Measurements from ENCODE around the gene PPP1R7. TPM values are rescaled to one million over a fixed set of nuclear protein-coding genes. Genes with fewer than 3 reads are reported as not detected.
A peak's percentile ranks its signal among the peaks of the same experiment; 100 is the strongest.

Gene PPP1R7
- total and polyA plus RNA-seq, 9 of the 15 experiments (the other 6 are each of a cell fraction or from before 2014, with no cell fraction given): 37.5 to 75.0 (median 50.5) TPM

DNA sequence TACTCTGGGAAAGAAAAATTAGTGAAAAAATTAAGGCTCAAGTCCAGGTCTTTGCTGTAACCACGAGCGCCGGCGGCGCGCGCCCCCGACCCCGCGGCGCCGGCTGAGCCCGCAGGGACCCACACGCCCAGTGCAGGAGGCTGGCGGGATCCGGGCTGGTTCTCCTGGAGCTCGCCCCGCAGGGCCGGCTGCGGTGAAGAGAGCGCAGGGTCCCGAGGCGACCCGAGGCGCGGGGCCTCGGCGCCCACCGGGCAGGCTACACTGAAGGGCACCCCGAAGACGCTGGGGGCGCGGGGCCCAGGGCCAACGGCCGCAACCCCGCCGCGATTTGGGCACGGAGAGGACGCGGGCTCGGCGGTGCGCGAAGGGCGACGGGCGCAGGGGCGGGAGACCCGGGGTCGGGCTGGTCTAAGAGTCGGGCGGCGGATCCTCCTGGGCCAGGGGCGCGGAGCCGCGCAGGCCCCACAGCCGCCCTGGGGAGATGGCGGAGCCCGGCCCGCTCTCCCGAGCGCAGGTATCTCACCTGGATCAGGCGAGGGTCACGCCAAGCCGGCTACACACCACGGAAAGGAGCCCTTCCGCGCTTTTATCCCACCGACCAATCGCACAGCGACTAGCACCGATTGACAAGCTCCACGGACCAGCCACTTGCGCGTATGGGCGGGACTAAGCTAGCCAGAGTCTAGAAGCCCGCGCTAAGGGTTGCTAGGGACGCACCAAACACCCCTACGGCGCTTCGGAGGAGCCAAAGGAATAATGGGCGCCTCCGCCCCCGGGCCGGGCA lies 1.2 kb upstream of the PPP1R7 start, which contains the start of gene PASK (continued):
- TF ChIP-seq, protein P1, sequence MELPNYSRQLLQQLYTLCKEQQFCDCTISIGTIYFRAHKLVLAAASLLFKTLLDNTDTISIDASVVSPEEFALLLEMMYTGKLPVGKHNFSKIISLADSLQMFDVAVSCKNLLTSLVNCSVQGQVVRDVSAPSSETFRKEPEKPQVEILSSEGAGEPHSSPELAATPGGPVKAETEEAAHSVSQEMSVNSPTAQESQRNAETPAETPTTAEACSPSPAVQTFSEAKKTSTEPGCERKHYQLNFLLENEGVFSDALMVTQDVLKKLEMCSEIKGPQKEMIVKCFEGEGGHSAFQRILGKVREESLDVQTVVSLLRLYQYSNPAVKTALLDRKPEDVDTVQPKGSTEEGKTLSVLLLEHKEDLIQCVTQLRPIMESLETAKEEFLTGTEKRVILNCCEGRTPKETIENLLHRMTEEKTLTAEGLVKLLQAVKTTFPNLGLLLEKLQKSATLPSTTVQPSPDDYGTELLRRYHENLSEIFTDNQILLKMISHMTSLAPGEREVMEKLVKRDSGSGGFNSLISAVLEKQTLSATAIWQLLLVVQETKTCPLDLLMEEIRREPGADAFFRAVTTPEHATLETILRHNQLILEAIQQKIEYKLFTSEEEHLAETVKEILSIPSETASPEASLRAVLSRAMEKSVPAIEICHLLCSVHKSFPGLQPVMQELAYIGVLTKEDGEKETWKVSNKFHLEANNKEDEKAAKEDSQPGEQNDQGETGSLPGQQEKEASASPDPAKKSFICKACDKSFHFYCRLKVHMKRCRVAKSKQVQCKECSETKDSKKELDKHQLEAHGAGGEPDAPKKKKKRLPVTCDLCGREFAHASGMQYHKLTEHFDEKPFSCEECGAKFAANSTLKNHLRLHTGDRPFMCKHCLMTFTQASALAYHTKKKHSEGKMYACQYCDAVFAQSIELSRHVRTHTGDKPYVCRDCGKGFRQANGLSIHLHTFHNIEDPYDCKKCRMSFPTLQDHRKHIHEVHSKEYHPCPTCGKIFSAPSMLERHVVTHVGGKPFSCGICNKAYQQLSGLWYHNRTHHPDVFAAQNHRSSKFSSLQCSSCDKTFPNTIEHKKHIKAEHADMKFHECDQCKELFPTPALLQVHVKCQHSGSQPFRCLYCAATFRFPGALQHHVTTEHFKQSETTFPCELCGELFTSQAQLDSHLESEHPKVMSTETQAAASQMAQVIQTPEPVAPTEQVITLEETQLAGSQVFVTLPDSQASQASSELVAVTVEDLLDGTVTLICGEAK (IDR thresholded peaks at IDR 0.05): no peak
- TF ChIP-seq, protein P1 (CRISPR knock-in tag; IDR thresholded peaks at IDR 0.05): no peak
- TF ChIP-seq RBM22 (IDR thresholded peaks at IDR 0.05; ENCODE audit: low read depth, low read length, poor library complexity, severe bottlenecking) (no peak), GATAD2B (IDR thresholded peaks at IDR 0.05; ENCODE audit: borderline replicate concordance) (0 out of 2 replicates have a peak, but pooled peaks have one; percentile 37), ZNF778 (CRISPR knock-in tag; IDR thresholded peaks at IDR 0.05) (no peak), ZNF699 (CRISPR knock-in tag; IDR thresholded peaks at IDR 0.05; ENCODE audit: insufficient replicate concordance) (no peak), KLF10 (CRISPR knock-in tag; IDR thresholded peaks at IDR 0.05) (no peak), MNT (conservative IDR thresholded peaks at IDR 0.05) (peak in 1 of 2 experiments; percentile 56; a peak in 2 of 4 replicates), EHMT2 (IDR thresholded peaks at IDR 0.05) (no peak), SAP30 (IDR thresholded peaks at IDR 0.05; ENCODE audit: borderline replicate concordance, insufficient read depth, low read depth, low read length, poor library complexity, severe bottlenecking) (peak; percentile 53), SRF (CRISPR knock-in tag; IDR thresholded peaks at IDR 0.05) (no peak), CBFA2T2 (conservative IDR thresholded peaks at IDR 0.05) (no peak)
- TF ChIP-seq, protein P2, sequence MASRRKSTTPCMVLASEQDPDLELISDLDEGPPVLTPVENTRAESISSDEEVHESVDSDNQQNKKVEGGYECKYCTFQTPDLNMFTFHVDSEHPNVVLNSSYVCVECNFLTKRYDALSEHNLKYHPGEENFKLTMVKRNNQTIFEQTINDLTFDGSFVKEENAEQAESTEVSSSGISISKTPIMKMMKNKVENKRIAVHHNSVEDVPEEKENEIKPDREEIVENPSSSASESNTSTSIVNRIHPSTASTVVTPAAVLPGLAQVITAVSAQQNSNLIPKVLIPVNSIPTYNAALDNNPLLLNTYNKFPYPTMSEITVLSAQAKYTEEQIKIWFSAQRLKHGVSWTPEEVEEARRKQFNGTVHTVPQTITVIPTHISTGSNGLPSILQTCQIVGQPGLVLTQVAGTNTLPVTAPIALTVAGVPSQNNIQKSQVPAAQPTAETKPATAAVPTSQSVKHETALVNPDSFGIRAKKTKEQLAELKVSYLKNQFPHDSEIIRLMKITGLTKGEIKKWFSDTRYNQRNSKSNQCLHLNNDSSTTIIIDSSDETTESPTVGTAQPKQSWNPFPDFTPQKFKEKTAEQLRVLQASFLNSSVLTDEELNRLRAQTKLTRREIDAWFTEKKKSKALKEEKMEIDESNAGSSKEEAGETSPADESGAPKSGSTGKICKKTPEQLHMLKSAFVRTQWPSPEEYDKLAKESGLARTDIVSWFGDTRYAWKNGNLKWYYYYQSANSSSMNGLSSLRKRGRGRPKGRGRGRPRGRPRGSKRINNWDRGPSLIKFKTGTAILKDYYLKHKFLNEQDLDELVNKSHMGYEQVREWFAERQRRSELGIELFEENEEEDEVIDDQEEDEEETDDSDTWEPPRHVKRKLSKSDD (conservative IDR thresholded peaks at IDR 0.05; ENCODE audit: low read length): no peak

Measured in K562 (cell line).